GM21576 (cell line): Measurements from ENCODE around the gene HSBP1L1.

Experiments used
- ATAC-seq: cut with Tn5 transposase; IDR thresholded peaks from one replicate; pipeline ENCODE4 v1.9.1; 2021; ENCODE audit warnings: mild to moderate bottlenecking, moderate library complexity; ENCODE audit not compliant: unreplicated experiment

HSBP1L1 gene

DNA sequence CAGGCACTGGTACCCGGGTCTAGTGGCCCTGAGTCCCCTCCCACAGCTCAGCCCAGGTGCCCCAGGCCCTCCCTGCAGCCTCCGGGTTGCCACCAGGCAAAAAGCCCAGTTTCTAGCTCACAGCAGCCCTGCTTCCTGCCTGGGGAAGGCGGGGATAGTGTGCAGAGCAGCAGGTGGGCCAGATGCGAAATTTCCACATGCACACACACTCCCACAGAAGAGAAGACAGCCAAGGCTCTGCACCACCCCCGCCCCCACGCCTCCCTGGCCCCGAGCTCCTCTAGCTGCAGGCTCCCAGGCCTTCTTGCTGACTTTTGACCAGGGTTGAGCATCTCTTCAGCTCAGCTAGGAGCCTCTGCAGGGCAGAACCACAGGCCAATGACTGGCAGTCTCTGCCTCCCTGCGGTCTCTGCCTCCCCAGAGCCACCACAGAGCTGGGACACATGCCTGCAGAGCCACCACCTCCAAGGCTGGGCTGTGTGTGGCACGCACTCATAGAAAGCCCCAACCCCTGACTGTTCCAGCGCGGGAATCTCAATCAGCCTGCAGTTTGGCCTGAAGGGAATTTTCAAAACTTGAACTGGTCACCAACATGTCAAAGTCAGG, 20.2 kb upstream of the HSBP1L1 start:
- ATAC-seq, result no peak

GRCh38 chr18:79944746-79945117, 19.7 kb upstream of the HSBP1L1 start:
- no peak for ATAC-seq

GRCh38 chr18:79945118-79946042, 19.1 kb upstream of the HSBP1L1 start:
- ATAC-seq, result no peak

- ATAC-seq, result no peak
Observed at GRCh38 chr18:79947054-79947755, 17.2 kb upstream of the HSBP1L1 start.

DNA sequence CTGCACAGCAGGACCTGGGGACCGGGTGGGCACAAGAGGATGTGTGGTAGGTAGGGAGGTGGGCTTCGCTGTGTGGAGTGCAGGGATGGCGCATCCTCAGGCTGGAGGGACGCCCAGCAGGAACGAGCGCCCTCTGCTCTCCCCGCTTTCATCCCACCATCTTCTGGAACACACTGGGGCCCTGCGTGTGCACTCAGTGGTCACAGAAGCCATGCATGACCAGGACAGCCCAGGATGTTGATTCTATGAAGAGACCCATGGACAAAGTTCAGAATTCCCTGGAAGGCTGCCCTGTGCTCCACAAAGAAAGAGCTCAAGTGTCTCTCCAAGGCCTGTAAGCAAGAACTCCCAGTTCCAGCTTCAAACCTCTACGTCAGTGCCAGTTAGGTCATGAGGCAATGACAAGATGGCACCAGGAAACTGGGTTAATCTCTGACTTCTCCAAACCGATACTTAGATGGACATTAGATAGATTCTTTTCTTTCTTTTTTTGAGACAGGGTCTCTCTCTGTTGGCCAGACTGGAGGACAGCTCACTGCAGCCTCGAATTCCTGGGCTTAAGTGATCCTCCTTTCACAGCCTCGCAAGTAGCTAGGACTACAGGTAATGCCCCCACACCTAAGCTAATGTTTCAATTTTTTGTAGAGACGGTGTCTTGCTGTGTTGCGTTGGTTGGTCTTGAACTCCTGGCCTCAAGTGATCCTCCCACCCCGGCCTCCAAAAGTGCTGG, 16.4 kb upstream of the HSBP1L1 start:
- no peak for ATAC-seq

DNA sequence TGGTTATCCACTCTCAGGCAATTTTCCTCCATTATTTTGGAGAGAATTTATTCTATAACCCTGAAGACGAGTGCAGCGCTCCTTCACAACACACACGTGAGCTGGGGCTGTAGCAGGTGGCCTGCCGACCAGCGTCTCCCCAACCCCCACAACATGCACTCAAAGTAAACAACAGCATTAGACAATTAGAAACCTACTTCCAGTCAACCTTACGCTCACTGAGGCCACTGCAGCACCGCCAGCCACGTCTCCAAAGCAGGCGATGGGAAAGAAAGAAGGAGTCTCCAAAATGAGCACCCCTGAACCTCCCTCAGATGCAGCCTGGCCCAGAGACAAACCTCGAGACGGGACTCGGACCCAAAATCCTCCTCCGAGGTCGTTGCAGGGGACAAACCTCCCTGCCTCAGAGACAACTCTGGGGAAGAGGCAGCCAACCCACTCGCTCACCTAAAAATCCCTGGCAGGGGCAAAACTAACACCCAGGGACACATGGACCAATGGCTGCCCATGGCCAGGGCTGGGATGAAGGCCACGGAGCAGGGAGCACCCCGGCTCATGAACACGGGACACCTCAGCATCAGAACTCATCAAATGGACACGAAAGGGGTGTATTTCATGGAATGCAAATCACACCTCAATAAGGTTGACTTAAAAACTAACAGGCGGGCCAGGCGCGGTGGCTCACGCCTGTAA, 15.6 kb upstream of the HSBP1L1 start:
- ATAC-seq, result no peak

GRCh38 chr18:79949697-79950487, 14.6 kb upstream of the HSBP1L1 start:
- ATAC-seq, result peak; percentile 32

GRCh38 chr18:79950515-79951341, 13.7 kb upstream of the HSBP1L1 start:
- ATAC-seq, result peak; percentile 20

- peak; percentile 63 for ATAC-seq
Observed at GRCh38 chr18:79951545-79952455, 12.6 kb upstream of the HSBP1L1 start, which contains the start of gene SLC66A2. SLC66A2 (minus strand) TSS chr18:79951653; CDS start chr18:79950926, 727 bp downstream.

DNA sequence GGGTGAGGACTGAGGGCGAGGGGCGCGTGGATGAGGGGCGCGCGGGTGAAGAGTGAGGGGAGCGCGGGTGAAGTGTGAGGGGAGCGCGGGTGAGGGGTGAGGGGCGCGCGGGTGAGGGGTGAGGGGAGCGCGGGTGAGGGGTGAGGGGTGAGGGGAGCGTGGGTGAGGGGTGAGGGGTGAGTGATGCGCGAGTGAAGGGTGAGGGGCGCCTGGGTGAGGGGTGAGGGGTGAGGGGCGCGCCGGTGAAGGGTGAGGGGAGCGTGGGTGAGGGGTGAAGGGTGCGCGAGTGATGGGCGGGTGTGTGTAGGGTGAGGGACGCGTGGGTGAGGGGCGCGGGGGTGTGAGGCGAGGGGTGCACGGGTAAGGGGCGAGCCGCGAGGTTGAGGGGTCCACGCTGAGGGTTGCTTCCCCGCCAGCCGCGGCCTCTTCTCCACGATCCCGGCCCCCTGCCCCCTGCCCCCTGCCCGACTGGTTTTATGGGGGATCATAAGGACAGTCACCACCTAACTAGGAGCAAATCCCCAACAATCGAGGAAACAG, 11.9 kb upstream of the HSBP1L1 start:
- ATAC-seq, result no peak

- no peak for ATAC-seq
Observed at GRCh38 chr18:79952996-79953559, 11.4 kb upstream of the HSBP1L1 start.

DNA sequence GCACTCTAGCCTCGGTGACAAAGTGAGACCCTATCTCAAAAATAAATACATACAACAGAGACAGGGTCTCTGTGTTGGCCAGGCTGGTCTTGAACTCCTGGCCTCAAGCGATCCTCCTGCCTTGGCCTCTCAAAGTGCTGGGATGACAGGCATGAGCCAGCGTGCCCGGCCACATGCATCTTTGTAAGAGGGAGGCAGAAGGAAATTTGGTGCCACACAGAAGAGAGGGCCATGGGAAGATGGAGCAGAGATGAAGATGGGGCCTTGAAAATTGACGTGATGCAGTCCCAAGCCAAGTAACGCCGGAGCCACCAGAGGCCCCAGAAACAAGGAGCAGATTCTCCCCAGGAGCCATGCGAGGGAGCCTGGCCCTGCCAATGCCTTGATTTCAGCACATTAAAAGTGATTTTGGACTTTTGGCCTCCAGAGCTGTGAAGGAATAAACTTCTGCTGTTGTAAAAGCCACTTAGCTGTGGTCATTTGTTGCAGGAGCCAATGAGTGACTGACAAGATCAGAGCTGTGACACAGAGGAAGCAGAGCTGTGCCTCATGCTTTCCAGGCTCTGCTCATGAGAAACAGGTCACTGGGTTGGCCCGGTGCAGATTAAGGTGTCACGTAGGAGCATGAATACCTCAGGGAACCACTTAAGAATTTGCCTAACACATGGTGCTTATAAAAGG, 10.3 kb upstream of the HSBP1L1 start:
- ATAC-seq, result no peak

DNA sequence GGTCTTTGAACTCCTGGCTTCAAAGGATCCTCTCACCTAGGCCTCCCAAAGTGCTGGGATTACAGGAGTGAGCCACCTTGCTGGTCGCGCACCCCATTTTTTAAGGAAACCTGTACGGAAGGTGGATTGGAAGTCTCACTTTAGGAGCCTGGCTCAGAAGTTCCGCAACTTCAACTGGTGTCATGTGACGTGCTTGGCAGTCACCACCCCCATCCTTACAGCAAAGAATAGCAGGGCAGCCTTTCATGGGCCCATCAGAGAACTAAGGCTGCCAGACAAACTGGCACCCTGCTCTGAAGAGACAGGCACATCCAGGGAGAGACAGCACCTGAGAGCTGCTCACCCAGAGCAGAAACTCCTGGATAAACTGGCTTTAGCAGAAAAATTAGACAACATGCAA, 9.7 kb upstream of the HSBP1L1 start:
- ATAC-seq, result no peak

DNA sequence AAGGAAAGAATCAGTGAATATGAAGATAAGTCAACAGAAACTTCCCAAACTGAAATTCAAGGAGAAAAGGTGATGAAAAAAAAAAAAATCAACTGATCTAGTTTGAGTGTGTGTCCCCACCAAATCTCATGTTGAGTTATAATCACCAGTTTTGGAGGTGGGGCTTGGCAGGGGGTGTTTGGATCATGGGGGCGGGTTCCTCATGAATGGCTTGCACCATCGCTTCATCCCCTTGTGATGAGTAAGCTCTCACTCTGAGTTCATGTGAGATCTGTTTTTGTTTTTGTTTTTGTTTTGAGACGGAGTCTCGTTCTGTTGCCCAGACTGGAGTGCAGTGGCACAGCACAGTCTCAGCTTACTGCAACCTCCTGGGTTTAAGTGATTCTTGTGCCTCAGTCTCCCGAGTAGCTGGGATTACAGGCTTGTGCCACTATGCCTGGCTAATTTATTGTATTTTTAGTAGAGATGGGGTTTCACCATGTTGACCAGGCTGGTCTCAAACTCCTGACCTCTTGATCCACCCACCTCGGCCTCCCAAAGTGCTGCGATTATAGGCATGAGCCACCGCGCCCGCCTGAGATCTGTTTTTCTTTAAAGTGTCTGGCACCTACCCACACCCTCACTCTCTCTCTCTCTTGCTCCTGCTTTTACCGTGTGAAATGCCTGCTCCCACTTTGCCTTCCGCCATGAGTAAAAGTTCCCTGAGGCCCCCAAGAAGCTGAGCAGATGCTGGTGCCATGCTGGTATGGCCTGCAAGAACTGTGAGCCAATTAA, 9.0 kb upstream of the HSBP1L1 start:
- no peak for ATAC-seq

GRCh38 chr18:79956276-79956675, 8.2 kb upstream of the HSBP1L1 start:
- ATAC-seq, result no peak

DNA sequence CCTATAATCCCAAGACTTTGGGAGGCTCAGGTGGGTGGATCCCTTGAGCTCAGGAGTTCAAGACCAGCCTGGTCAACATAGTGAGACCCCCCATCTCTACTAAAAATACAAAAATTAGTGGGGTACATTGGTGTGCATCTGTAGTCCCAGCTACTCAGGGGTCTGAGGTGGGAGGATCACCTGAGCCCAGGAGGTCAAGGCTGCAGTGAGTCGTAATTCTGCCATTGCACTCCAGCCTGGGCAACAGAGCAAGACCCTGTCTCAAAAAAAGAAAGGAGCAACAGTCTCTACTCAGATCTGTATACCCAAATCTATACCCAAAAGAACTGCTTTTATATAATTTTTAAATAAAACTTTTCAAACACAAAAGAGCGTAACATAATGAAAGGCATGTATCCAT, 5.5 kb upstream of the HSBP1L1 start:
- ATAC-seq, result no peak
